Measurements from ENCODE around the gene BOD1L1.

Gene BOD1L1

GRCh38 chr4:13626492-13627177 lies 890 bp downstream of the BOD1L1 start:
- no peak for DNase-seq (ENCODE audit: low read depth in 2 of 2)

GRCh38 chr4:13618212-13618806 lies 9.2 kb downstream of the BOD1L1 start:
- no peak for DNase-seq (ENCODE audit: low read depth in 2 of 2)

GRCh38 chr4:13617801-13618200 lies 9.7 kb downstream of the BOD1L1 start:
- DNase-seq (ENCODE audit: low read depth in 2 of 2): no peak

GRCh38 chr4:13616597-13616996 lies 10.9 kb downstream of the BOD1L1 start:
- DNase-seq (ENCODE audit: low read depth in 2 of 2): no peak

GRCh38 chr4:13615161-13615560 lies 12.4 kb downstream of the BOD1L1 start:
- DNase-seq (ENCODE audit: low read depth in 2 of 2): no peak

- no peak for DNase-seq (ENCODE audit: low read depth in 2 of 2)
Measured at GRCh38 chr4:13612569-13612968, 15.0 kb downstream of the BOD1L1 start.

GRCh38 chr4:13611283-13611842 lies 16.2 kb downstream of the BOD1L1 start:
- no peak for DNase-seq (ENCODE audit: low read depth in 2 of 2)

- no peak for DNase-seq (ENCODE audit: low read depth in 2 of 2)
Measured at GRCh38 chr4:13605330-13605729, 22.2 kb downstream of the BOD1L1 start.

GRCh38 chr4:13601848-13602247 lies 25.7 kb downstream of the BOD1L1 start:
- DNase-seq (ENCODE audit: low read depth in 2 of 2): no peak

- DNase-seq (ENCODE audit: low read depth in 2 of 2): no peak
Measured at GRCh38 chr4:13601048-13601447, 26.5 kb downstream of the BOD1L1 start.

GRCh38 chr4:13599159-13599558 lies 28.4 kb downstream of the BOD1L1 start:
- DNase-seq (ENCODE audit: low read depth in 2 of 2): no peak

- no peak for DNase-seq (ENCODE audit: low read depth in 2 of 2)
Measured at GRCh38 chr4:13597604-13598003, 29.9 kb downstream of the BOD1L1 start.

GRCh38 chr4:13597141-13597540 lies 30.4 kb downstream of the BOD1L1 start:
- no peak for DNase-seq (ENCODE audit: low read depth in 2 of 2)

GRCh38 chr4:13592220-13592619 lies 35.3 kb downstream of the BOD1L1 start:
- DNase-seq (ENCODE audit: low read depth in 2 of 2): no peak

- no peak for DNase-seq (ENCODE audit: low read depth in 2 of 2)
Measured at GRCh38 chr4:13590766-13591165, 36.8 kb downstream of the BOD1L1 start.

- DNase-seq (ENCODE audit: low read depth in 2 of 2): no peak
Measured at GRCh38 chr4:13588954-13589353, 38.6 kb downstream of the BOD1L1 start.

- no peak for DNase-seq (ENCODE audit: low read depth in 2 of 2)
Measured at GRCh38 chr4:13584481-13584880, 43.0 kb downstream of the BOD1L1 start.

GRCh38 chr4:13580036-13580435 lies 47.5 kb downstream of the BOD1L1 start:
- no peak for DNase-seq (ENCODE audit: low read depth in 2 of 2)

GRCh38 chr4:13577660-13578059 lies 49.9 kb downstream of the BOD1L1 start:
- DNase-seq (ENCODE audit: low read depth in 2 of 2): no peak

GRCh38 chr4:13570916-13571315 lies 56.6 kb downstream of the BOD1L1 start:
- no peak for DNase-seq (ENCODE audit: low read depth in 2 of 2)

- DNase-seq (ENCODE audit: low read depth in 2 of 2): no peak
Measured at GRCh38 chr4:13567125-13567524, 60.4 kb downstream of the BOD1L1 start.

- DNase-seq (ENCODE audit: low read depth in 2 of 2): no peak
Measured at GRCh38 chr4:13562876-13563275, 64.6 kb downstream of the BOD1L1 start.

- no peak for DNase-seq (ENCODE audit: low read depth in 2 of 2)
Measured at GRCh38 chr4:13561673-13562072, 65.9 kb downstream of the BOD1L1 start.

Data from stimulated activated CD8-positive, alpha-beta memory T cell treated with anti-CD3 and anti-CD28 coated beads, Interleukin-15, amount 100 ng/mL, for 48 hours (primary cell).